Measurements from ENCODE around the gene GRIN2A. TPM values are rescaled to one million over a fixed set of nuclear protein-coding genes. Genes with fewer than 3 reads are reported as not detected.

Gene GRIN2A
- total and polyA plus RNA-seq, 2 of the 13 experiments (the other 11 are each of a cell fraction or from before 2014, with no cell fraction given), result not detected

- TF ChIP-seq ZBTB40 (IDR thresholded peaks at IDR 0.05), result no peak
- TF ChIP-seq ZBTB40 (CRISPR knock-in tag; IDR thresholded peaks at IDR 0.05), result no peak
- TF ChIP-seq ZSCAN5A (CRISPR knock-in tag; IDR thresholded peaks at IDR 0.05; ENCODE audit: borderline replicate concordance), result no peak
These were observed 232.8 kb downstream of the GRIN2A start (continued) for GRCh38 chr16:9949396-9949795.

All from HepG2 (cell line).